ENCODE data around the gene FSTL4. TPM values are rescaled to one million over a fixed set of nuclear protein-coding genes. Genes with fewer than 3 reads are reported as not detected.

FSTL4 gene
- total RNA-seq, 1 experiment from 2014 or later, result 0.12 TPM

- no peaks in the 10 kb centered on the region for H3K9me3 Mint-ChIP-seq (ENCODE audit: unreplicated experiment)
- H3K36me3 Mint-ChIP-seq (ENCODE audit: insufficient read depth, unreplicated experiment), result no peaks in the 10 kb centered on the region
- ChIA-PET POLR2A (no interaction called here), CTCF (no interaction called here)
- H3K4me3 Mint-ChIP-seq (ENCODE audit: unreplicated experiment), result no peak overlapping the region
- DNase-seq (ENCODE audit: unreplicated experiment), result no peak
- H3K4me1 Mint-ChIP-seq (ENCODE audit: insufficient read depth, unreplicated experiment), result no peaks in the 10 kb centered on the region
- peaks cover 43% of the 10 kb centered on the region for H3K27me3 Mint-ChIP-seq (ENCODE audit: insufficient read depth, unreplicated experiment)
- TF ChIP-seq CTCF (IDR thresholded peaks at IDR 0.05; ENCODE audit: unreplicated experiment), result no peak
- BruUV-seq (replicated peaks), result no TSS peak
- intact Hi-C loops (cut with micrococcal nuclease), result no loop called here
- no peak overlapping the region for H3K27ac Mint-ChIP-seq (ENCODE audit: low read depth, unreplicated experiment)
These were observed 43.6 kb upstream of the FSTL4 start for GRCh38 chr5:133655966-133656365.

GRCh38 chr5:133653760-133654049 lies 41.4 kb upstream of the FSTL4 start:
- BruUV-seq (replicated peaks), result no TSS peak
- Mint-ChIP-seq H3K27ac (ENCODE audit: low read depth, unreplicated experiment) (no peak overlapping the region), H3K9me3 (ENCODE audit: unreplicated experiment) (no peaks in the 10 kb centered on the region), H3K36me3 (ENCODE audit: insufficient read depth, unreplicated experiment) (no peaks in the 10 kb centered on the region), H3K4me3 (ENCODE audit: unreplicated experiment) (no peak overlapping the region), H3K4me1 (ENCODE audit: insufficient read depth, unreplicated experiment) (no peaks in the 10 kb centered on the region), H3K27me3 (ENCODE audit: insufficient read depth, unreplicated experiment) (peaks cover 50% of the 10 kb centered on the region)
- DNase-seq (ENCODE audit: unreplicated experiment), result no peak
- TF ChIP-seq CTCF (IDR thresholded peaks at IDR 0.05; ENCODE audit: unreplicated experiment), result no peak
- ChIA-PET POLR2A (interaction anchor here (0.6 to 1.0 kb wide), 4 partner anchors 15 to 1284 kb away, joined by 3 read pairs; partner anchors contain the start of gene SLC22A5), CTCF (interaction anchor here (0.8 kb wide), 1 partner anchor 13 kb away, joined by 4 read pairs; no protein-coding TSS in a partner anchor)
- intact Hi-C loops (cut with micrococcal nuclease), result no loop called here

GRCh38 chr5:133652951-133653759 lies 40.8 kb upstream of the FSTL4 start:
- DNase-seq (ENCODE audit: unreplicated experiment), result no peak
- POLR2A ChIA-PET, result interaction anchor here (0.6 to 1.0 kb wide), 4 partner anchors 15 to 1284 kb away, joined by 3 read pairs; partner anchors contain the start of gene SLC22A5
- no peak for TF ChIP-seq CTCF (IDR thresholded peaks at IDR 0.05; ENCODE audit: unreplicated experiment)
- Mint-ChIP-seq H3K9me3 (ENCODE audit: unreplicated experiment) (no peaks in the 10 kb centered on the region), H3K4me1 (ENCODE audit: insufficient read depth, unreplicated experiment) (no peaks in the 10 kb centered on the region), H3K4me3 (ENCODE audit: unreplicated experiment) (no peak overlapping the region), H3K27ac (ENCODE audit: low read depth, unreplicated experiment) (no peak overlapping the region), H3K27me3 (ENCODE audit: insufficient read depth, unreplicated experiment) (peaks cover 50% of the 10 kb centered on the region), H3K36me3 (ENCODE audit: insufficient read depth, unreplicated experiment) (no peaks in the 10 kb centered on the region)
- BruUV-seq (replicated peaks), result no TSS peak
- intact Hi-C loops (cut with micrococcal nuclease), result no loop called here
- CTCF ChIA-PET, result interaction anchor here (0.8 to 1.1 kb wide), 3 partner anchors 13 to 327 kb away, joined by 3 to 4 read pairs (median 3); no protein-coding TSS in a partner anchor

GRCh38 chr5:133644000-133644865 lies 31.9 kb upstream of the FSTL4 start:
- intact Hi-C loops (cut with micrococcal nuclease), result no loop called here
- ChIA-PET CTCF (interaction anchor here (0.6 kb wide), 1 partner anchor 242 kb away, joined by 3 read pairs; no protein-coding TSS in a partner anchor), POLR2A (no interaction called here)
- no peak for DNase-seq (ENCODE audit: unreplicated experiment)
- Mint-ChIP-seq H3K4me1 (ENCODE audit: insufficient read depth, unreplicated experiment) (no peaks in the 10 kb centered on the region), H3K9me3 (ENCODE audit: unreplicated experiment) (no peaks in the 10 kb centered on the region), H3K27me3 (ENCODE audit: insufficient read depth, unreplicated experiment) (peaks cover 95% of the 10 kb centered on the region), H3K36me3 (ENCODE audit: insufficient read depth, unreplicated experiment) (no peaks in the 10 kb centered on the region), H3K4me3 (ENCODE audit: unreplicated experiment) (no peak overlapping the region), H3K27ac (ENCODE audit: low read depth, unreplicated experiment) (no peak overlapping the region)
- TF ChIP-seq CTCF (IDR thresholded peaks at IDR 0.05; ENCODE audit: unreplicated experiment), result no peak
- no TSS peak for BruUV-seq (replicated peaks)
